IPS-20b (cell line): ENCODE data around the gene KIF3C.
"Not testable (repeated sequence)": the region's sequence is repeated elsewhere in the genome, so short reads cannot be mapped to it uniquely, and the experiment has no call there.

Experiments
- H3K27ac ChIP-seq: one replicate; pipeline ENCODE4 v1.5.1; 2013; ENCODE audit warnings: low read length
- H3K27me3 ChIP-seq: 2 replicates; pipeline ENCODE4 v1.6.1; 2013; ENCODE audit warnings: mild to moderate bottlenecking, low read length, inconsistent platforms; ENCODE audit not compliant: insufficient read depth
- H3K36me3 ChIP-seq: 2 replicates; pipeline ENCODE4 v1.6.1; 2013; ENCODE audit warnings: low read depth, mild to moderate bottlenecking, inconsistent platforms, low read length, moderate library complexity; ENCODE audit not compliant: insufficient read depth
- H3K4me1 ChIP-seq: 2 replicates; pipeline ENCODE4 v1.6.1; 2013; ENCODE audit warnings: mild to moderate bottlenecking, control low read depth, inconsistent platforms, low read length, moderate library complexity; ENCODE audit not compliant: insufficient read depth
- H3K4me3 ChIP-seq: 2 replicates; pipeline ENCODE4 v1.5.1; 2013; ENCODE audit warnings: mild to moderate bottlenecking, low read length, inconsistent platforms
- H3K9ac ChIP-seq: 2 replicates; pipeline ENCODE4 v1.6.1; 2013; ENCODE audit warnings: low read depth, mild to moderate bottlenecking, inconsistent platforms, low read length, moderate library complexity
- H3K9me3 ChIP-seq: 2 replicates; pipeline ENCODE4 v1.6.1; 2013; ENCODE audit warnings: mild to moderate bottlenecking, low read depth, low read length, inconsistent platforms; ENCODE audit not compliant: insufficient read depth

The KIF3C gene

GRCh38 chr2:25982273-25982967 is at the start of gene KIF3C:
Gene KIF3C (minus strand): TSS chr2:25982497. CDS start chr2:25981917, 580 bp downstream.
- Histone ChIP-seq H3K9ac (peak within 1 kb of the TSS; percentile 81; the same call in 1 of the 2 replicates), H3K27ac (no peak within 1 kb of the TSS), H3K27me3 (no peaks in the 10 kb centered on the region), H3K9me3 (no peaks in the 10 kb centered on the region), H3K4me3 (peak within 1 kb of the TSS; percentile 79), H3K36me3 (peaks cover 18% of the 10 kb centered on the region), H3K4me1 (peaks cover 11% of the 10 kb centered on the region; the same call in 1 of the 2 replicates)

GRCh38 chr2:26028083-26028482 is 45.8 kb upstream of the KIF3C start:
- H3K27me3 ChIP-seq, H3K4me1 ChIP-seq, H3K27ac ChIP-seq, H3K4me3 ChIP-seq, H3K9me3 ChIP-seq, H3K36me3 ChIP-seq, H3K9ac ChIP-seq: not testable (repeated sequence)

- H3K9me3 ChIP-seq, result no peaks in the 10 kb centered on the region
- H3K36me3 ChIP-seq, result no peaks in the 10 kb centered on the region
- no peaks in the 10 kb centered on the region for H3K27me3 ChIP-seq
- no peak overlapping the region for H3K27ac ChIP-seq
- no peaks in the 10 kb centered on the region for H3K4me1 ChIP-seq
- H3K4me3 ChIP-seq, result no peak overlapping the region
- no peak overlapping the region for H3K9ac ChIP-seq
Observed at GRCh38 chr2:26025509-26025908, 43.2 kb upstream of the KIF3C start.

- Histone ChIP-seq H3K9ac (no peak overlapping the region), H3K4me3 (no peak overlapping the region), H3K4me1 (no peaks in the 10 kb centered on the region), H3K27ac (no peak overlapping the region), H3K36me3 (no peaks in the 10 kb centered on the region), H3K9me3 (no peaks in the 10 kb centered on the region), H3K27me3 (no peaks in the 10 kb centered on the region)
Observed at GRCh38 chr2:26024260-26024659, 42.0 kb upstream of the KIF3C start.

- no peak overlapping the region for H3K9ac ChIP-seq
- no peaks in the 10 kb centered on the region for H3K9me3 ChIP-seq
- no peaks in the 10 kb centered on the region for H3K27me3 ChIP-seq
- no peak overlapping the region for H3K27ac ChIP-seq
- H3K4me1 ChIP-seq, result no peaks in the 10 kb centered on the region
- H3K36me3 ChIP-seq, result no peaks in the 10 kb centered on the region
- H3K4me3 ChIP-seq, result no peak overlapping the region
Observed at GRCh38 chr2:26020231-26020640, 37.9 kb upstream of the KIF3C start.

GRCh38 chr2:26018184-26019055 is 36.1 kb upstream of the KIF3C start:
- Histone ChIP-seq H3K27ac (no peak overlapping the region), H3K27me3 (no peaks in the 10 kb centered on the region)

GRCh38 chr2:26017464-26018183 is 35.3 kb upstream of the KIF3C start:
- Histone ChIP-seq H3K9me3 (no peaks in the 10 kb centered on the region), H3K9ac (no peak overlapping the region), H3K36me3 (no peaks in the 10 kb centered on the region), H3K4me1 (peaks cover 2% of the 10 kb centered on the region; the same call in 1 of the 2 replicates), H3K27me3 (no peaks in the 10 kb centered on the region), H3K4me3 (no peak overlapping the region), H3K27ac (no peak overlapping the region)

More at GRCh38 chr2:26018184-26019055, 36.1 kb upstream of the KIF3C start:
- no peaks in the 10 kb centered on the region for H3K9me3 ChIP-seq
- H3K4me1 ChIP-seq, result no peaks in the 10 kb centered on the region
- H3K36me3 ChIP-seq, result no peaks in the 10 kb centered on the region
- H3K9ac ChIP-seq, result no peak overlapping the region
- no peak overlapping the region for H3K4me3 ChIP-seq

- H3K27me3 ChIP-seq, H3K36me3 ChIP-seq, H3K9me3 ChIP-seq, H3K4me3 ChIP-seq, H3K27ac ChIP-seq, H3K9ac ChIP-seq: not testable (repeated sequence)
- H3K4me1 ChIP-seq, result peaks cover 11% of the 10 kb centered on the region
Observed at GRCh38 chr2:26016706-26017045, 34.4 kb upstream of the KIF3C start.

GRCh38 chr2:26016012-26016705 is 33.9 kb upstream of the KIF3C start:
- Histone ChIP-seq H3K4me1 (peaks cover 13% of the 10 kb centered on the region), H3K27ac (no peak overlapping the region), H3K4me3 (no peak overlapping the region), H3K9ac (no peak overlapping the region), H3K36me3 (no peaks in the 10 kb centered on the region), H3K27me3 (no peaks in the 10 kb centered on the region), H3K9me3 (no peaks in the 10 kb centered on the region)

- no peak overlapping the region for H3K27ac ChIP-seq
- H3K36me3 ChIP-seq, result no peaks in the 10 kb centered on the region
Observed at GRCh38 chr2:26013668-26014067, 31.4 kb upstream of the KIF3C start.

More at GRCh38 chr2:26013668-26014067, 31.4 kb upstream of the KIF3C start:
- Histone ChIP-seq H3K4me1 (peaks cover 13% of the 10 kb centered on the region), H3K9ac (no peak overlapping the region), H3K4me3 (no peak overlapping the region), H3K9me3 (no peaks in the 10 kb centered on the region), H3K27me3 (no peaks in the 10 kb centered on the region)
